ENCODE data around the gene MIA2. TPM values are rescaled to one million over a fixed set of nuclear protein-coding genes. Genes with fewer than 3 reads are reported as not detected.

Gene MIA2
- polyA plus RNA-seq, 1 of the 3 experiments (the other 2 are of a cell fraction) = 2.6 TPM

GRCh38 chr14:39276005-39276404 is 42.3 kb downstream of the MIA2 start:
- no peaks in the 10 kb centered on the region for H3K4me1 ChIP-seq (ENCODE audit: control insufficient read depth in 1 of 2, insufficient read depth in 2 of 2, low read depth in 1 of 2, low read length in 1 of 2)
- WGBS (ENCODE audit: low lambda C conversion rate) = 100% methylated on average over 1 of the region's 1 CpG
- DNase-seq = no peak
- H3K27me3 ChIP-seq (ENCODE audit: insufficient read depth) = no peaks in the 10 kb centered on the region
- H3K27ac ChIP-seq (ENCODE audit: low read depth in 2 of 2, low read length in 1 of 2) = no peak overlapping the region
- no peak overlapping the region for H2AFZ ChIP-seq (ENCODE audit: low read depth)
- no peaks in the 10 kb centered on the region for H3K9me3 ChIP-seq
- no peaks in the 10 kb centered on the region for H3F3A ChIP-seq (replicated peaks; ENCODE audit: insufficient read depth)
- H3K4me3 ChIP-seq (ENCODE audit: low read depth in 2 of 2, low read length in 1 of 2) = no peak overlapping the region
- peaks cover 34% of the 10 kb centered on the region for H3K79me2 ChIP-seq (ENCODE audit: insufficient read depth)
- H3K9me2 ChIP-seq = no peaks in the 10 kb centered on the region
- CTCF ChIA-PET = no interaction called here
- no peak for TF ChIP-seq USF2 (IDR thresholded peaks at IDR 0.05; ENCODE audit: borderline replicate concordance, low read depth, low read length)
- TF ChIP-seq TEAD4 (IDR thresholded peaks at IDR 0.05; ENCODE audit: borderline replicate concordance, insufficient read depth) = no peak
- TF ChIP-seq GABPA (IDR thresholded peaks at IDR 0.05; ENCODE audit: low read depth) = no peak
- TF ChIP-seq REST (IDR thresholded peaks at IDR 0.05; ENCODE audit: low read depth, low read length) = no peak
- no peak for TF ChIP-seq PBX3 (IDR thresholded peaks at IDR 0.05)
- TF ChIP-seq NFIC (IDR thresholded peaks at IDR 0.05; ENCODE audit: borderline replicate concordance) = no peak
- TF ChIP-seq NRF1 (IDR thresholded peaks at IDR 0.05; ENCODE audit: low read depth, low read length) = no peak
- no peak for TF ChIP-seq EZH2phosphoT487 (IDR thresholded peaks at IDR 0.05; ENCODE audit: borderline replicate concordance, low read depth)
- TF ChIP-seq JUND (IDR thresholded peaks at IDR 0.05) = no peak
- no peak for TF ChIP-seq CTCF (IDR thresholded peaks at IDR 0.05)
- TF ChIP-seq MXI1 (IDR thresholded peaks at IDR 0.05; ENCODE audit: low read depth, low read length) = no peak
- TF ChIP-seq TAF1 (IDR thresholded peaks at IDR 0.05; ENCODE audit: borderline replicate concordance, low read depth, low read length) = no peak
- TF ChIP-seq ZBTB33 (IDR thresholded peaks at IDR 0.05; ENCODE audit: borderline replicate concordance, low read depth) = no peak
- no peak for TF ChIP-seq FOXJ3 (CRISPR knock-in tag; IDR thresholded peaks at IDR 0.05)
- no peak for TF ChIP-seq ELF1 (IDR thresholded peaks at IDR 0.05)
- H3K4me2 ChIP-seq = no peak overlapping the region
- H4K20me1 ChIP-seq (ENCODE audit: insufficient read depth) = no peaks in the 10 kb centered on the region
- no peak overlapping the region for H3K9ac ChIP-seq
- POLR2A ChIA-PET = no interaction called here
- no peaks in the 10 kb centered on the region for H3K36me3 ChIP-seq (replicated peaks in 1 of 2; ENCODE audit: control insufficient read depth in 1 of 2, insufficient read depth in 2 of 2, low read length in 1 of 2)
